Mammary epithelial cell (primary cell): ENCODE results near the gene MRPL20.

ENCODE experiments used
- CTCF ChIP-seq, 2 donors: IDR thresholded peaks in 1 of 2; conservative IDR thresholded peaks in 1 of 2; 2 replicates each; pipeline ENCODE4 v1.5.1; 2011 to 2012; ENCODE audit warnings: inconsistent platforms in 2 of 2, low read length in 2 of 2, mild to moderate bottlenecking in 2 of 2, control low read depth in 1 of 2, low read depth in 1 of 2; ENCODE audit not compliant: insufficient read depth in 1 of 2; ENCODE audit errors: extremely low read depth in 1 of 2
- EZH2 ChIP-seq: IDR thresholded peaks from 2 replicates; pipeline ENCODE4 v1.6.1; 2012; ENCODE audit warnings: low read length, inconsistent platforms, borderline replicate concordance

GRCh38 chr1:1435911-1436629 lies 29.0 kb upstream of the MRPL20 start:
- TF ChIP-seq CTCF (conservative IDR thresholded peaks at IDR 0.05 in 1 of 2, IDR thresholded peaks at IDR 0.05 in 1 of 2; ENCODE audit: extremely low read depth in 1 of 2, insufficient read depth in 1 of 2, low read depth in 1 of 2, low read length in 2 of 2) (no peak), EZH2 (no peak)
